HG03520 (cell line): ENCODE data around the gene LDLRAD4.

Source experiments
- ATAC-seq: cut with Tn5 transposase; IDR thresholded peaks from one replicate; pipeline ENCODE4 v1.9.1; 2021; ENCODE audit warnings: mild to moderate bottlenecking, moderate library complexity; ENCODE audit not compliant: unreplicated experiment

The LDLRAD4 gene

DNA sequence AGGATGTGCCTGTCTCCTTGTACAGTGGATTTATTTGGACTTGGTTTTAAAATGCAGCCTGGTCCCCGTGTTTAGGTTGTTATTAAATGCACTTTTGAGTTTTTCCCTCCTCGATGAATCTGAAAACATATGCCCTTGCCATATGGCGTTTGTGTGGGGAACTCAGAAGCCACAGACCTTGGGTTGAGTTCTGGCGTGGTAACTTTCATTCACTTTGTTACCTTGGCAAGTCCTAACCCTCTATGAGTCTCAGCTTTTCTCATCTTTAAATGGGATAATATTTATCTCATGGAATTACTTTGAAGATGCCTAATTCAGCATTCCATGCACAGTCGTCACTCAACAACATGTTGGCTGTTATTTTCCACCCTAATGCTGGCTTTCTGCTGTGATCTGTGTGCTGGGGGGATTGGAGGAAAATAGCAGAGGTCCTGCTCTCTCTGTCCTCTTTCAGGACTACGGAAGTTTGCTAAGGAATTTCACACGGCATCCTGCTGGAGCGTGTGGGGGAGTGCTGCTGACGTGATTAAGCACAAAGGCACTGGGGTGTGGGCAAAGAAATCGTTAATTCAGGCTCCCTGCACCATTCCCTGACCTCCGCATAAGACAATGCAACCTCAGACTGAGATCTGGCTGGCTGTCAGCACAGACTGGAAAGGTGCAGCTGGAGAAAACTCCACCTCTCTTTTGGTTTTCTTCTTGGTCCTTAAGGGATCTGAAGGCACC is 61.7 kb downstream of the LDLRAD4 start:
- no peak for ATAC-seq

DNA sequence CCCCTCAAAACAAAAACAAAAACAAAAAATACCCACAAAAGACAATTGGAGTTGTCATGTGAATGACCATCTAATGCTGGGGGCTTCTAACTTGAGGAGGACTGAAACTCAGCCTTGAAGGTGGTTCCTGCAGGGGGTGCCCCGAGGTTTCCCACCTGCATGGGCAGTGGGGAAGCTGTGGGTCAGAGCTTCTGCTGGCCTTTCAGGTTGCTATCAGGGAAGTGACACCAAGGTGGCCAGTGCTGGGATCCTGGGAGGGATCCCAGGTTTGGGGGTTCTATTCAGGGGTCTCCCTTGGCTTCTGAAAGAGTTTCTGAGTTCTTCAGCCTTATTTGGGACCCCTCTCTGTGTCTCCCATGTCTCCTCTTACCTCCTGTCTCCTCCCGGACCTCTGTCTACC is 62.8 kb downstream of the LDLRAD4 start:
- ATAC-seq, result no peak

DNA sequence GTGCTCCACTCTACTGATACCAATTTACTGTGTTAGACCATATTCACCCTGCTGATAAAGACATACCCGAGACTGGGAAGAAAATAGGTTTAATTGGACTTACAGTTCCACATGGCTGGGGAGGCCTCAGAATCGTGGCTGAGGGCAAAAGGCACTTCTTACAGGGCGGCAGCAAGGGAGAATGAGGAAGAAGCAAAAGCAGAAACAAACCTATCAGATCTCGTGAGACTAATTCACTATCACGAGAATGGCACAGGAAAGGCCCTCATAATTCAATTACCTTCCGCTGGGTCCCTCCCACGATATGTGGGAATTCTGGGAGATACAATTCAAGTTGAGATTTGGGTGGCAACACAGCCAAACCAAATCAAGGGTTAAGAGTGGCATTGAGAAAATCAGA is 65.2 kb downstream of the LDLRAD4 start:
- no peak for ATAC-seq

DNA sequence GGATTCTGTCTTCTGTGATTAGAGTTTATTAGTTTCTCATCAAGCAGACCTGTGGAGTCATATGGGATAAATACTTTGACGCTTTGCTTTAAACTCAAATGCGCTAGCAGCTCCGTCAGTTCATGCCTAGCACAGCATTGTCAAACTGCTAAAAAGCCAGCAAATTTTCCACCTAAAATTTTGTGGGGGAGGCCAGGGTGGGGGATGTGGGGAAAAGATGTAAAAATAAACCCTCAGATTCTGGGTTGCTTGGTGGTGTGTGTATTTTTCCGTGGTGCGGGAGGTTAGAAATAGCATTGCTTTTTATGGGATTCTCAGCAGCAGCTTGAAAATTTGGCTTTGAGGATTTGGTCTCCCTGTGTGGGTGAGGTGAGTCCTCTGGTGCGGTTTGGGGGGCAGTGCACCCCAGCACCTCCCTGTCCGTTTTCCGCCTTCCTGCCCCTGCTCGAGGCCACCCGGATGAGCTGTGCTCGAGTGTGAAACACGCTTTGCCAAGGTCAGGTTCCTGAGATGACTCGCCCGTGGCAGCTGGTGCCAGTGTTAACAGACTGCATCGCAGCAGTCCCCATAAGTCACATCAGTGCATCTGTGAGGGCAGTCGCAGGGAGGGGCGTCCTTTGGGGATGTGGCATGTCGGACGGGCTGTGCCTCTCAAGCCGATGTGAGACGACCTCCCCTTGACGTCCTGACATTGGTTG is 65.9 kb downstream of the LDLRAD4 start:
- no peak for ATAC-seq

DNA sequence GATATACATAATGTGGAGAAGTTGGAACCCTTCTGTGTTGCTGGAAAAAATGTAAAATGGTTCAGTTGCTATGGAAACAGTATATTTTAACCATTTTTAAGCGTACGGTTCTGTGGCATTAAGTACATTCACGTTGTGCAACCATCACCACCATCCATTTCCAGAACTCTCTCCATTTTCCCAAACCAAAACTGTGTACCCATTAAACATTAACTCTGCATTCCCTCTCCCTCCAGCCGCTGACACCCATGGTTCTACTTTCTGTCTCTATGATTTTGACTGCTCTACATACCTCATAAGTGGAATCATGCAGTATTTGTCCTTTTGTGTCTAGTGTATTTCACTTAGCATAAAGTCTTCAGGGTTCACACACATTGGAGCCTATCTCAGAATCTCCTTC is 67.3 kb downstream of the LDLRAD4 start:
- ATAC-seq, result no peak

DNA sequence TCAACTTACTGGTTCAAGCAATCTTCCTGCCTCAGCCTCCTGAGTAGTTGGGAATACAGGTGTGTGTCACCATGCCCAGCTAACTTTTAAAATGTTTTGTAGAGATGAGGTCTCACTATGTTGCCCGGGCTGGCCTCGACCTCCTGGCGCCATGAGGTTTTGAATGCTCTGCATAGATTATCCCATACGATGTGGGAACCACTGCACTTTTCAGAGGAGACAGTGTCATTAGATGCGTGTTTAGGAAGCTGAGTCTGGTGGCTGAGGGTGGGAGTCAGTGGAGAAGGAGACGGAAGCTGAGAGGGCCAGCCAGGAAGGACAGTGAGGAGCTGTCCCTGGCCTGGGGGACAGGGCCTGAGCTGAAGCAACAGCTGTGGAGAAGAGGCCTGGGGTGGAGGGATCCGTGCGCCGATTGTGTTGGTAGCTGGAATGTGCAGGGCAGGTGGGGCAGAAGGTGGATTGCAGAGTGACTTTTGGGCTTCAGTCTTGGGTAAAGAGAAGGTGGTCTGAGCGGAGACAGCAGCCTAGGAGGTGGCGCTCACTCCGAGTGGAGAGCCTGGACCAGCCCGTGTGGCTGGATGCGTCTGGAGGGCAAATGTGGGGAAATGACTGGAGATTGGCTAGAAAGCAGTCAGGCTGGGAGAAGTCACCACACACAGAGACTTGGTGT is 68.0 kb downstream of the LDLRAD4 start:
- no peak for ATAC-seq

DNA sequence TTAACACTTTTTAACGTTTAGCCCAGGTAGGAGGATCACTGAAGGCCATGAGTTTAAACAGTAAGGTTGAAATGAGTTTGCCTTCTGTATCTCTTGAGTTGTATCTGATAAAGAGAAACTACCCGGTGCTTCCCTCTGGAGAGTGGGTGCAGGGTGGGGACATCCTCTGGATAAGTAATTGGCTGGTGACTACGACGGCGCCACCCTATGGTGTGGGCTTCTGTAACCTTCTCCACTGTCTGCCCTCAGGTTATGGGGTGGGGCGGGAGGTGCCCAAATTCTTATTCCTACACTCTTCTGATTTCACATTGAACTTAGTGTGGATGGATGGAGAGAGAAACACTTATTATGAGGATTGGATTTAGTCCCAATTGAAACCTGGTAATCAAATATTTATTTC is 68.8 kb downstream of the LDLRAD4 start:
- ATAC-seq, result no peak

DNA sequence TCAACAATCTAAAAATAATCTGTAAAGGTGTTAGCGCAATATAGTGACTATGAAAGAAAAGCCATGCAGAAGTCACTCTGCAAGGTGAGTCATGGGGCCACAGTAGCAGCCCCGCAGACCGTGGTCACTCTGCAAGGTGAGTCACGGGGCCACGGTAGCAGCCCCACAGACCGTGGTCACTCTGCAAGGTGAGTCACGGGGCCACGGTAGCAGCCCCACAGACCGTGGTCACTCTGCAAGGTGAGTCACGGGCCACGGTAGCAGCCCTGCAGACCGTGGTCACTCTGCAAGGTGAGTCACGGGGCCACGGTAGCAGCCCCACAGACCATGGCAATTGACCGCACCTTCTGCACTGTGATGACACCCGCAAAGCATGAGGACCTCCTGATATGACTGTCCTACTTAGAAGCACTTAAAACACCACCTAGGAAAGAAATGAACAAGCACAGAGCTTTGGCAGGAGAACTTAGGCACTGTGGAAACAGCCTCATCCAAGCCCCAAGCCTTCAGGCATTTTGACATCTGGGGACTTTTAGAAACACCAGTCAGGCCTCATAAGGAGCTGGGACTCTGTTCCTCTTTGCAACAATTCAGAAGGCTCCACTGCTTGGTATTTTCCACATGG is 70.1 kb downstream of the LDLRAD4 start:
- no peak for ATAC-seq

DNA sequence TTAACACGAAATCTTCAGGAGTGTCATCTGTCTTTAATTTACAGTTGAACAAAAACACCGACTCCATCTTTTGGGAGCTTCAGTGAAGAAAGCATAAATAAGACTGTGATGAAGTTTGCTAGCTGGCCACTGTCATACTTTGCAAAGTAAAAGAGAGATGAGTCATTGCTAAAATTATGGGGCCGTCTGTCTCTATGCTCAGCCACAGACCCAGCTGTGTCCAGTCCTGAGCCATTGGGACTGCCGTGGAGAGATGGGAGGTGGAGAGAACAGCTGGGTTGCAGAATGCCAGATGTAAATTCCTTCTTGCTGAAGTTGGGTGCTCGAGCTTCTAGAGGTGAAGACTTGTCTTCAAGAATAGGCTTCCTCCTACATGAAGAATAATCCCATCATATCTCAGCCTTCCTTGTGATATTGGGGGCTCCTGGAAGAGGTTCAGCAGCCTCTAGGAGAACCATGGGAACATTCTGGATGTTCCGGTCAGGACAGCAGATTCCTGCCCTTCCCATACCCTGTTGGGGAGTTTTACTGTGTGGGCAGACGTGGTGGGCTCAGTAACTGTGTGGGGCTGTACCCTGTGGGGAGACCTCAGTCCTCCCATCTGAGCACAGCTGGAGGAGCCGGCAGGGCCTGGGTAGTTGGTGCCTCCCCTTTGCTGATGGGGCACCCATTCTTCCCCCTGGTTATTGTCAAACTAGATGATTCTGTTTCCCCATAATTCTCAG is 71.1 kb downstream of the LDLRAD4 start:
- ATAC-seq, result no peak

DNA sequence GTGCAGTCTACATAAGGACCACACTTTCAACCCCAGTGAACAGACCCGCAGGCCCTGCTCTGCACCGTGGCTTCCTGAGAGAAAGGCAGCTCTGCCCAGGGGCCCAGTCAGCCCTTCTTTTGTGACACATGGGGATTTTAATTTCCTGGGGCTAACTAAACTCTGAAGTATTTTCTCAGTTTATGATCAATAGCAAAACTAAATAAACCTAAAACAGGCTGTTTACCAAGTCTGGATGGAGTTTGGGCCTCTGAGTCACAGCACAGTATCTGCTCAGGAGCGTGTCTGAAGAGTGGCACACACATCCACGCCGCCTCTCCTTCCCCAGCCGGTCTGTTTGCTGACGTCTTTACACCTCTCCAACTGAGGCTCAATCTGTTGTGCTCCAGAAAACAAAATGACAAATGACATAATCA is 72.3 kb downstream of the LDLRAD4 start:
- no peak for ATAC-seq

DNA sequence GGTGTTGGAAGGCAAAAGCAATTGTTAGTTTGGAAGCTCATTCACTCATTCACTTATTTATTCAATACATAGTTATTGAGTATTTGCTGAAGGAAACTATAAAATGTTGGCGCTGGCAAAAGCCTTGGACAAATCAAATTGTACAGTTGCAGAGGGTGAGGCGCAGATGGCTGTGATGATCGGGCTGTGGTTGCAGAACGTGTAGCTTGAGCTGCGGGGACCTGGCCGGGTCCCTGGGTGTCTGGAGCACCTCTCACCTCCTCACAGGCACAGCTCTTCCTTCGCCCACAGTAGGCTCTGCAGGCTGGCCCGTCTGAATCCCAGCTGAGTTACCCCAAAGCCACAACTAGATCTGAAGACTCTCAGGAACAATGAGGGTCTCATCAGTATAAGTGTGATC is 72.7 kb downstream of the LDLRAD4 start:
- no peak for ATAC-seq

DNA sequence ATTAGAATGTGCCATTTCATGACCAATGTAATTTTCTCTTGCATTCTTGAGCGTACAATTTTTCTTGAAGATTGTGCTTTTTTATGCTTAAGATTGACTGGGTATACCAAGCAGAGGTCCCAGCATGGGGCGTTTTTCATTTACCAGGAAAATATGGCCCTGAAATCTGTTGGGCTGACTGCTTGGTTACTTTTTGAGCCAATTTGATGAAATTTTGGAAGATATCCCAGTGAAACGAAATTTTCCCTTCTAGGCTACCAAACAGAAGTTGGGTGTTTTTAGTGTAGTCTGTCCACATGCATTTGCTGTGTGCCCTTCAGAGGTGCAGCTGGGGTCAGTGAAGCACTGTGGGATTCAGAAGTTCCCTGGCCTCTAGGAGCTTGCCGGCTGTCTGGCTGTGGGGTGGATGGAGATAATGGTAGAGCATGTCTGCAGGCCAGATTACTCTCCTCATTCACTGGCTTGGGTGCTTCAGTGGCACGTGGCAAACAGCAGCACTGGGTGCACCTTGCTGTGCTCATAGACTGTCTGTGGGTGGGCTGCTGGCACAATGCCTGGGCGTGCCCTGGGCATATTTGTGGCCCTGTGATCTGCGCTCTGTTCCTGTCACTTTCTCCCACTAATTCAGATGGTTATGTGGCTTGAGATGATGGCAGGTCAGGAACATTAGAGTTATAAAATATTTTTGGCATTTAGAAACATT is 73.3 kb downstream of the LDLRAD4 start:
- no peak for ATAC-seq

DNA sequence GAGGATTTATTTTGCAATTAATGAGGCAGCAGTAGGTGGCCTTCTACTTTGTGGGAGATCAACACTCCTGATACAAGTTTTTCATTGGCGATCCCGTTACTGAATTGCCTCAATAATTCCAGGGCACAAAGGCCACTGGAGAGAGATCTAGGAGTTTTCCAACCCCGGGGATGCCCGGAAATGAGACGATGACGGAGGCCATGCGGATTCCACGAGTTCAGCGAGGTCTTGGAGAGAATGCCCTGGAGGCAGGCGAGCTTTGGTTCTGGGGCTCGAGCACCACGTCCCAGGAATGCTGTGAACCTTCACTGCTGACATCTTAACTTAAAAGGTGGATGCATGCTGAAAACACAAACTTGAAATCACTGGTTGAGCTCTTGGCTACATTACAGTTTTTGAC is 74.2 kb downstream of the LDLRAD4 start:
- no peak for ATAC-seq

DNA sequence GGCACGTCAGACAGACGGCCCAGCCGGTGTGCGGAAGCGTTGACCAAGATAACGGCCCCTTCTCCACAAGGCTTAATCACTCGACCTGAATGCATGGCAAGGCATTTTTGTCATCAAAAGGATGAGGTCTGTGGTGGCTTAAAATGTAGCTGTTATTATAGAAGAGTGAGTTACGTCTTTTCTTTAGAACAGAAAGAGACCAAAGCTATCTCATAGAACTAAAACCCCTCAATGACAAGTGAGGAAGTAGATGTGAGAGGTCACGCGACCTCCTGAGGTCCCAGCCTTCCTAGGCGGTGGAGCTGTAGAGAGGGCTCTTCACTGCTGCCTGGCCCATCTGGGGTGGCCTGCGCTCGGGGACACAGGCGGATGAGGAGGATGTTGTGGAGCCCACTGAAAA is 75.7 kb downstream of the LDLRAD4 start:
- no peak for ATAC-seq

DNA sequence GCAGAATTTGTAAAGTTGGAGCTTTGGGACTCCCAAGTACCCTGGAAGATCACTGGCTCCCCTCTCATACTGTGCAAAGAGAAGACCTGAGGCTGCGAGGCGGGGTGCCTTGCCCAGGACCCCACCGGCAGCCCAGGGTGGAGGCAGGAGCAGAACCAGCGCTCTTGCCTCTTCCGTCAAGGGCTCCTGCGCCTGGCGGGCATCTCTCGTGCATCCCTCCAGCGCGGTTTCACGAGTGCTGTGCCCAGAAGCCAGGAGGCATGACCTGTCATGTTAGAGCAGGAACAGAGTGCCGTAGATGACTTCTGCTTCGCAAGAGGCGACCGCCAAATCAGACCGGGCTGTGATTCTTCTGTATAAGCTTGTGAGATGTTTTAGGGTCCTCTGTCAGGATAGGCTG is 77.3 kb downstream of the LDLRAD4 start:
- no peak for ATAC-seq

DNA sequence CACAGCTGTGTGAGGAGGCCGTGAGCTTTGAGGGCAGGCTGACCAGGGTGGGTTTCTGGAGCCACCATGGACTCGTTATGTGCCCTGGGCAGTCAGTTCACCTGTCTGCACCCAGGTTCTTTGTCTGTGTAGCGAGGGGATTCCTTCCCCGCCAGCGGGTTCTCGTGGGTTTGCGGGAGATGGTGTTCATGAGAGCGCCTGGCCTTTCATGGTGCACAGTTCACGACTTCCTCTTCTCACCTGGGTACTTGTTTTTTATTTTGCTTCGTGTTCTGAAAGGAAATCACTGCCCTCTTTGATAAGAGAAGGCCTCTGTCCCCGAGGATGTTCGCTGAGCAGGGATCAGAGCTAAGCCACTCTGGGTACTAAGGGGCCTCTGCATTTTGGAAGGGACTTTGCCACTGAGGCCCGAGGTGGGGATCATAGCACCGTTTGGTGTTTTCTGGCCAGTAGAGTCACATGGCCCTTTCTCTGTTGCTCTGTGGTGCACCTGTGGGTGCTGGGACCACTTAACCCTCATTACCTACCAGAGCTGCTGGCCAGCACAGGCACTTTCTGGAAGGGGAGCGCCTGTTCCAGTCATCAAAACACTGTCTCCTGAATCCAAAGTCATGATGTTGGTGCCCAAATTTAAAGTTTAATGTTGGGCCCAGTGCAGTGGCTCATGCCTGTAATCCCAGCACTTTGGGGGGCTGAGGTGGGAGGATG is 78.5 kb downstream of the LDLRAD4 start:
- no peak for ATAC-seq

DNA sequence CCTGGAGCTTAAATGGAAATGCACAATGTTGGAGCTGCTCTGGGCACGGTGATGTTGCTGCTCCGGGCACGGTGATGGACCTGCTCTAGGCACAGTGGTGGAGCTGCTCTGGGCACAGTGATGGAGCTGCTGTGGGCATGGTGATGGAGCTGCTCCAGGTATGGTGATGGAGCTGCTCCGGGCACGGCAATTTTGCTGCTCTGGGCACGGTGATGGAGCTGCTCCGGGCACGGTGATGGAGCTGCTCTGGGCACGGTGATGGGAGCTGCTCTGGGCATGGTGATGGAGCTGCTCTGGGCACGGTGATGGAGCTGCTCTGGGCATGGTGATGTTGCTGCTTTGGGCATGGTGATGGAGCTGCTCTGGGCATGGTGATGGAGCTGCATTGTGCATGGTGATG is 79.7 kb downstream of the LDLRAD4 start:
- no peak for ATAC-seq

DNA sequence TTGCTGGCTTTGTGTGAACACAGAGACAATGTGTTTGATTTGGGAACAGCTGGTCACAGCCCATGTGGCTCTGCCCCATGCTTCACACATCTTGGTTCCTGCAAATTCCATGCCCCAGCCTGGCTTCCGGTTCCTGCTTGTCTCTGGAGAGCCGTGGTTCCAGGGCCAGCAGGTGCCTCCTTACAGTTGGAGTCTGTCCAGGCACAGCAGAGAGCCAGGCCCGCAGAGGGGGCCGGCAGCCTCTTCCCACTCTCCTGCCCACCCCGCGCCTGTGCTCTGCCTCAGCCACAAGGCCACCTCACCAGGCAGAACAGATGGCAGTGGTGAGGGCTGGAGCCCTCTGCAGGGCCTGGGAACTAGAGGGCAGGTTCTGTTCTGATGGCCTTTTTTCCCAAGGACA is 81.5 kb downstream of the LDLRAD4 start:
- ATAC-seq, result no peak

DNA sequence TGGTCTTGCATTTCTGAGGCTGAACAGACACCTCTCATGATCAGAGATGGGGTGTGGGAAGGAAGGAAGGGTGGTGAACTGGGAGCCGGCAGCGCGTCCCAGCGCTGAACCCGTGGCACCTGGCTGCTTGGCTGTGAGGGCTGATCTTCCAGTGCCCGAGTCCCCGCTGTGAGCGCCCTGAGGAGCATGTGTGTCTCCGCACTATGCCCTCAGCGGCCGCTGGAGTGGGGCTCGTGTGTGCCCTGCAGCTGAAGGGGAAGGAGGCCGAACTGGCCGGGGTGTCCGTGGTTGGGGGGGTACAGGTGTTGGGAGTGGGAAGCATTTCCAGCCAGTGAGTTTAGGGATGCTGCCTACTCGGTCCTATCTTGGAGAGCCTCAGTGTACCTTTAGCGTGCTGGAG is 82.2 kb downstream of the LDLRAD4 start:
- ATAC-seq, result no peak

DNA sequence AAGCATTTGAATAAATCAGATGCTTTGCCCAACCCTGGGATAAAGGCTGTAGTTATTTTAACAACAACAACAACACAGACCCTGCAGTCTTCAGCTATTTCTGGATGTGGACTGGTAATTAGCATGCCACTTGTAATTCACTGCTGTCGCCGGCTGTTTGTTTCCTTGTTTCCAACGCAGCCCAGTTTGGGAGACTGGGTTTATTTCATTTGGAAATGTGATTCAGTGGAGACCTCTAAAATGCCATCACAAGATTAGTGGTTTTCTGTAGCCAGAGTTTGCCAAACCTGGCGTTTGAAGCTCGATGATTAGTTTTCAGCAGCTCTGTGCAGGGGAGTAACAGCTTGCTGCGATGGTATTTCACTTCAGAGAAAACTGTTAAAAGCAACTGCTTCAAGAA is 83.5 kb downstream of the LDLRAD4 start:
- ATAC-seq, result no peak
